HEK293 (cell line): ENCODE data around the gene SPATA21.

Experiments used
- AEBP2 ChIP-seq: fragments of 450-650 bp; formaldehyde crosslinking; IDR thresholded peaks from 2 replicates; pipeline ENCODE4 v1.5.1; 2016; ENCODE audit warnings: missing biosample characterization, missing genetic modification characterization, borderline replicate concordance
- BCL6B ChIP-seq: fragments of 450-650 bp; formaldehyde crosslinking; IDR thresholded peaks from 2 replicates; pipeline ENCODE4 v1.5.1; 2017; ENCODE audit warnings: missing biosample characterization, missing genetic modification characterization
- EGR2 ChIP-seq: fragments of 450-650 bp; formaldehyde crosslinking; IDR thresholded peaks from 2 replicates; pipeline ENCODE4 v1.5.1; 2016; ENCODE audit warnings: low read depth, missing biosample characterization, missing genetic modification characterization
- GLI2 ChIP-seq: fragments of 450-650 bp; formaldehyde crosslinking; IDR thresholded peaks from 2 replicates; pipeline ENCODE4; 2017; ENCODE audit warnings: missing biosample characterization, missing genetic modification characterization, low read depth, borderline replicate concordance
- GLI4 ChIP-seq: fragments of 450-650 bp; formaldehyde crosslinking; IDR thresholded peaks from 2 replicates; pipeline ENCODE4 v1.5.1; 2016; ENCODE audit warnings: missing biosample characterization, missing genetic modification characterization
- IKZF3 ChIP-seq: fragments of 450-650 bp; IDR thresholded peaks from 2 replicates; pipeline ENCODE4 v1.5.0; 2018; ENCODE audit warnings: missing biosample characterization, mild to moderate bottlenecking, missing genetic modification characterization, moderate library complexity
- PRDM1 ChIP-seq: fragments of 450-650 bp; formaldehyde crosslinking; IDR thresholded peaks from 2 replicates; pipeline ENCODE4; 2016; ENCODE audit warnings: missing biosample characterization, missing genetic modification characterization
- PRDM6 ChIP-seq: fragments of 450-650 bp; formaldehyde crosslinking; IDR thresholded peaks from 2 replicates; pipeline ENCODE4 v1.5.1; 2017; ENCODE audit warnings: missing biosample characterization, missing genetic modification characterization
- REPIN1 ChIP-seq: fragments of 450-650 bp; formaldehyde crosslinking; IDR thresholded peaks from 2 replicates; pipeline ENCODE4 v1.5.1; 2017; ENCODE audit warnings: missing biosample characterization, missing genetic modification characterization, low read depth
- SALL2 ChIP-seq: fragments of 450-650 bp; formaldehyde crosslinking; IDR thresholded peaks from 2 replicates; pipeline ENCODE4 v1.5.0; 2017; ENCODE audit warnings: missing biosample characterization, mild to moderate bottlenecking, missing genetic modification characterization, borderline replicate concordance
- SP3 ChIP-seq: fragments of 450-650 bp; formaldehyde crosslinking; IDR thresholded peaks from 2 replicates; pipeline ENCODE4 v1.5.1; 2016; ENCODE audit warnings: missing biosample characterization, missing genetic modification characterization
- TCF7L2 ChIP-seq: IDR thresholded peaks from 2 replicates; pipeline ENCODE4 v1.6.1; 2011; ENCODE audit warnings: low read depth, mild to moderate bottlenecking, inconsistent platforms, low read length, moderate library complexity, borderline replicate concordance
- ZBTB21 ChIP-seq: fragments of 450-650 bp; formaldehyde crosslinking; IDR thresholded peaks from 2 replicates; pipeline ENCODE4 v1.5.1; 2017; ENCODE audit warnings: missing biosample characterization, missing genetic modification characterization
- ZNF112 ChIP-seq: fragments of 450-650 bp; formaldehyde crosslinking; IDR thresholded peaks from 2 replicates; pipeline ENCODE4 v1.5.0; 2017; ENCODE audit warnings: missing biosample characterization, missing genetic modification characterization
- ZNF280C ChIP-seq: fragments of 450-650 bp; formaldehyde crosslinking; IDR thresholded peaks from 2 replicates; pipeline ENCODE4 v1.5.1; 2016; ENCODE audit warnings: missing biosample characterization, missing genetic modification characterization
- ZNF292 ChIP-seq: fragments of 450-650 bp; formaldehyde crosslinking; IDR thresholded peaks from 2 replicates; pipeline ENCODE4 v1.5.1; 2016; ENCODE audit warnings: low read depth, missing biosample characterization, missing genetic modification characterization, borderline replicate concordance
- ZNF311 ChIP-seq: fragments of 450-650 bp; formaldehyde crosslinking; IDR thresholded peaks from 2 replicates; pipeline ENCODE4 v1.5.1; 2017; ENCODE audit warnings: missing biosample characterization, missing genetic modification characterization, borderline replicate concordance
- ZNF404 ChIP-seq: fragments of 450-650 bp; formaldehyde crosslinking; IDR thresholded peaks from 2 replicates; pipeline ENCODE4 v1.5.1; 2017; ENCODE audit warnings: missing biosample characterization, missing genetic modification characterization
- ZNF544 ChIP-seq: fragments of 450-650 bp; formaldehyde crosslinking; IDR thresholded peaks from 2 replicates; pipeline ENCODE4 v1.5.0; 2017; ENCODE audit warnings: missing biosample characterization, missing genetic modification characterization
- ZNF558 ChIP-seq: fragments of 450-650 bp; formaldehyde crosslinking; IDR thresholded peaks from 2 replicates; pipeline ENCODE4 v1.5.1; 2016; ENCODE audit warnings: missing biosample characterization, missing genetic modification characterization
- ZNF560 ChIP-seq: fragments of 450-650 bp; formaldehyde crosslinking; IDR thresholded peaks from 2 replicates; pipeline ENCODE4 v1.5.1; 2017; ENCODE audit warnings: missing biosample characterization, missing genetic modification characterization, borderline replicate concordance
- ZNF585B ChIP-seq: fragments of 450-650 bp; formaldehyde crosslinking; IDR thresholded peaks from 2 replicates; pipeline ENCODE4 v1.5.1; 2016; ENCODE audit warnings: missing biosample characterization, missing genetic modification characterization
- ZNF600 ChIP-seq: fragments of 450-650 bp; formaldehyde crosslinking; IDR thresholded peaks from 2 replicates; pipeline ENCODE4 v1.5.1; 2016; ENCODE audit warnings: missing biosample characterization, missing genetic modification characterization
- ZNF621 ChIP-seq: fragments of 450-650 bp; formaldehyde crosslinking; IDR thresholded peaks from 2 replicates; pipeline ENCODE4 v1.5.1; 2017; ENCODE audit warnings: missing biosample characterization, missing genetic modification characterization
- ZNF626 ChIP-seq: fragments of 450-650 bp; sonication (Bioruptor Pico); formaldehyde crosslinking; IDR thresholded peaks from 2 replicates; pipeline ENCODE4 v1.5.1; 2018; ENCODE audit warnings: missing biosample characterization, missing genetic modification characterization, inconsistent platforms
- ZNF658 ChIP-seq: fragments of 450-650 bp; formaldehyde crosslinking; IDR thresholded peaks from 2 replicates; pipeline ENCODE4; 2016; ENCODE audit warnings: missing biosample characterization, missing genetic modification characterization
- ZNF660 ChIP-seq: fragments of 450-650 bp; IDR thresholded peaks from 2 replicates; pipeline ENCODE4 v1.5.1; 2018; ENCODE audit warnings: missing biosample characterization, mild to moderate bottlenecking, missing genetic modification characterization
- ZNF76 ChIP-seq: fragments of 450-650 bp; formaldehyde crosslinking; IDR thresholded peaks from 2 replicates; pipeline ENCODE4; 2016; ENCODE audit warnings: low read depth, missing biosample characterization, missing genetic modification characterization, borderline replicate concordance
- ZSCAN18 ChIP-seq: fragments of 450-650 bp; formaldehyde crosslinking; IDR thresholded peaks from 2 replicates; pipeline ENCODE4 v1.5.1; 2016; ENCODE audit warnings: missing biosample characterization, missing genetic modification characterization
- ZSCAN30 ChIP-seq: fragments of 450-650 bp; IDR thresholded peaks from 2 replicates; pipeline ENCODE4 v1.5.1; 2018; ENCODE audit warnings: missing biosample characterization, mild to moderate bottlenecking, missing genetic modification characterization, moderate library complexity
- ZSCAN4 ChIP-seq: fragments of 450-650 bp; formaldehyde crosslinking; IDR thresholded peaks from 2 replicates; pipeline ENCODE4 v1.5.1; 2017; ENCODE audit warnings: missing biosample characterization, missing genetic modification characterization

SPATA21 gene

GRCh38 chr1:16351994-16352841, 85.0 kb downstream of the SPATA21 start, which contains the start of gene FBXO42 (continued):
- TF ChIP-seq PRDM6 (tag by site-specific recombination) (no peak), REPIN1 (tag by site-specific recombination) (no peak), ZNF600 (peak; percentile 29), ZNF660 (tag by site-specific recombination) (peak; percentile 86; the same call in 1 of the 2 replicates), ZNF544 (tag by site-specific recombination) (no peak), ZNF76 (tag by site-specific recombination) (no peak; the same call in 1 of the 2 replicates), SALL2 (tag by site-specific recombination) (no peak), ZNF404 (no peak), AEBP2 (tag by site-specific recombination) (no peak), GLI2 (tag by site-specific recombination) (no peak), ZSCAN4 (tag by site-specific recombination) (no peak), EGR2 (tag by site-specific recombination) (peak; percentile 77), BCL6B (tag by site-specific recombination) (no peak), IKZF3 (tag by site-specific recombination) (no peak), ZNF311 (no peak), PRDM1 (no peak), ZNF558 (no peak), ZSCAN30 (tag by site-specific recombination) (peak; percentile 63; the same call in 1 of the 2 replicates), ZNF280C (no peak), ZNF560 (tag by site-specific recombination) (peak; percentile 43; the same call in 1 of the 2 replicates), ZNF658 (tag by site-specific recombination) (no peak), ZNF292 (no peak), ZSCAN18 (no peak), ZBTB21 (tag by site-specific recombination) (no peak), ZNF626 (tag by site-specific recombination) (no peak), SP3 (tag by site-specific recombination) (peak; percentile 56; the same call in 1 of the 2 replicates), ZNF585B (tag by site-specific recombination) (no peak), ZNF112 (tag by site-specific recombination) (no peak), GLI4 (no peak), ZNF621 (no peak), TCF7L2 (no peak)
